ENCODE results near the gene PCDHGA1.

DNA sequence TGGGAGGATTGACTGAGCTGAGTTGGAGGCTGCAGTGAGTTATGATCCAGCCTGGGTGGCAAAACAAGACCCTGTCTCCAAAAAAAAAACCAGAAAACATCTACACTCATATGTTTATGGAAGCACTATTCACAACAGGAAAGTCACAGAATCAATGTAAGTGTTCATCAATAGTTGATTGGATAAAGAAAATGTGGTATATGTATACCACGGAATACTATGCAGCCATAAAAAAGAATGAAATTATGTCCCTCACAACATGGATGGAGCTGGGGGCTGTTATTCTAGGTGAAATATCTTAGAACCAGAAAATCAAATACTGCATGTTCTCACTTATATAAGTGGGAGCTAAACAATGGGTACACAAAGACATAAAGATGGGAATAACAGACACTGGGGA lies 23.7 kb upstream of the PCDHGA1 start:
- TF ChIP-seq POLR2A (IDR thresholded peaks at IDR 0.05) (no peak), POLR2AphosphoS5 (IDR thresholded peaks at IDR 0.05) (no peak)
- TF ChIP-seq, protein P1, sequence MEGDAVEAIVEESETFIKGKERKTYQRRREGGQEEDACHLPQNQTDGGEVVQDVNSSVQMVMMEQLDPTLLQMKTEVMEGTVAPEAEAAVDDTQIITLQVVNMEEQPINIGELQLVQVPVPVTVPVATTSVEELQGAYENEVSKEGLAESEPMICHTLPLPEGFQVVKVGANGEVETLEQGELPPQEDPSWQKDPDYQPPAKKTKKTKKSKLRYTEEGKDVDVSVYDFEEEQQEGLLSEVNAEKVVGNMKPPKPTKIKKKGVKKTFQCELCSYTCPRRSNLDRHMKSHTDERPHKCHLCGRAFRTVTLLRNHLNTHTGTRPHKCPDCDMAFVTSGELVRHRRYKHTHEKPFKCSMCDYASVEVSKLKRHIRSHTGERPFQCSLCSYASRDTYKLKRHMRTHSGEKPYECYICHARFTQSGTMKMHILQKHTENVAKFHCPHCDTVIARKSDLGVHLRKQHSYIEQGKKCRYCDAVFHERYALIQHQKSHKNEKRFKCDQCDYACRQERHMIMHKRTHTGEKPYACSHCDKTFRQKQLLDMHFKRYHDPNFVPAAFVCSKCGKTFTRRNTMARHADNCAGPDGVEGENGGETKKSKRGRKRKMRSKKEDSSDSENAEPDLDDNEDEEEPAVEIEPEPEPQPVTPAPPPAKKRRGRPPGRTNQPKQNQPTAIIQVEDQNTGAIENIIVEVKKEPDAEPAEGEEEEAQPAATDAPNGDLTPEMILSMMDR (IDR thresholded peaks at IDR 0.05) = no peak
